ENCODE results near the gene RGL1. TPM values are rescaled to one million over a fixed set of nuclear protein-coding genes. Genes with fewer than 3 reads are reported as not detected.

Gene RGL1
- total RNA-seq, 1 donor from 2014 or later, result 29.3 TPM

DNA sequence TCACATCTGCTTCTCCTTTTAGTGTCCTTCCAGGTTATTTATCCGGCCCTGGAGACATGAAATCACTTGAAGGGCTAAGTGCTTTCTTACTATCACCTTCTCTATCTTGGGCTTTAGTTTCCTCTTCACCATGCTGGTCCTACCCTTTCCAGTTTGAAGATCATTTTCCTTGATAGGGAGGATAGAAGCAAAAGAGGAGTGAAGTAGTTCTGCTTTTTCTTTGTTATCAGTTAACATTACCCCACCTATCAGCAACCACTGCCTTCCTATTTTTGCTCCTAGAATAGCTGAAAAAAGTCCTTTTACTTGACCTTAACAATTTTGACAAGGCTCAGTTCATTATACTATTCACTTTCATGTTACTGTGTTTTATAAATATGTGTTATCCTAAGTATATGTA lies 19.4 kb downstream of the RGL1 start:
- DNase-seq, result no peak

DNA sequence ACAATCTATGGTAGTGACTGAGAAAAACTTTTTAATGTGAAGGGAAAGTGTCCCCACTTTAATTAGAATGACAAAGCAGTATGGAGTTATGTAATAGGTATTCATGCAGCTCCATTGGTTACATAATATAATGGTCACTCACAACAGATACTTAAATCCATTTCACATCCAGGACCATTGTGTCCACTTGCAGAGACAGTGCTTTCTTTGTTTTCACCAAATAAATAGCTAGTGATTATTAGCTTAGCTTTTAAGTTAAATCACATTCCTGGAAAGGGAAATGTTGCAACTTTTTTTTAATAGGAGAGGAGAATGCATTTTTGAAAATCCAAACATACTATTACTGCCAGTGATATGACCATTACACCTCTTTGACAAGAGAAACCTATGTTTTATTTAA lies 22.9 kb downstream of the RGL1 start:
- no peak for DNase-seq

DNA sequence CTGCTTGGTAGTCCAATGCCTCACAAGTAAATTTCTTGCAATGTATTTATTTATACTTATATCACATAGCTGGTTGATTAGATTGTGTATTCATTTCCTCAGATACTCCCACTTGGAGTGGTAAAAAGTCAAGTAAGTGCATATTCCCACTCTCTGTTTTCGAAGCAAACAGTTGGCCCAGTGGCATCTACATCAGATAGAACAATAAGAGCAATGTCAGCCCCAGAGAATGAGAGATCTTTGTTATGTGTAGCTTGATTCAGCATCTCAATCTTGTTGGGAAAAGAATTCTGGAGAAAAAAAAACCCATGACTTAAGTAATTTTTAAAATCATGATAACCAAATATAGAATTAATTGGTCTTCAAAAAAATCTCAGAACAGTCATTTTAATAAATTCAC lies 25.5 kb downstream of the RGL1 start:
- DNase-seq, result no peak

DNA sequence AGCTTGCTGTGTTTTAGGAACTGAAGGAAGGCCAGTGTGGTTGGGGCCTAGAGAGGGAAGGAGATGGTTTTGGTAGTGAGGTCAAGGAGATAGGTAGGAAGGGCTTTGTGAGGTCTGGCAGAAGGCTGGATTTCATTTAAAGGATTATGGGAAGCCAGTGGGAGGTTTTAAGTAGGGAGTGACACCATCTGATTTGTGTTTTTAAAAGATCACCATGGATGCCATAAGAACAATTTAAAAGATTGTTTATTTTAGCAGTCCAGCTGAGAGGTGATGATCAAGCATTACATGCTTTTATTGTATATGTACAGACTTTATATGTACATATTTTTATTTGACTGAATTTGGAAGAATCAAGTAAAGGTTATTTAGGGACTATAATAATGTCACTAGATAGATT lies 26.4 kb downstream of the RGL1 start:
- no peak for DNase-seq

DNA sequence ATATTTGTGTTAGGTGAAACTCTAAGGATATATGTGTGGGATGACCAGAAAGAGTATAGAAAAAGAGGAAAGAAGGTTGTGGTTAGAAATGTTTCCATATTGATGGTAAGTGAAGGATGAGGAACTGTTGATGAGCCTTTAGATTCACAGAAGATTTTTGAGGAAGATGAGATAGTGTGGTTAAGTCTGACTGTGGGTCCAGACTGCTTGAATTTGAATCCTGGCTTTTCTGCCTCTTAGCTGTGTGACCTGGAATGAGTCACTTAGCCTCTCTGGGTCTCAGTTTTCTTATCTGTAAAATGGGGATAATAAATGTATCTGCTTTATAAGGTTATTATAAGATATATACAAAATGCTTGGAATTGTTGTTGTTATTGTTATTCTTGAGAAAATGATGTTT lies 27.5 kb downstream of the RGL1 start:
- DNase-seq, result no peak

DNA sequence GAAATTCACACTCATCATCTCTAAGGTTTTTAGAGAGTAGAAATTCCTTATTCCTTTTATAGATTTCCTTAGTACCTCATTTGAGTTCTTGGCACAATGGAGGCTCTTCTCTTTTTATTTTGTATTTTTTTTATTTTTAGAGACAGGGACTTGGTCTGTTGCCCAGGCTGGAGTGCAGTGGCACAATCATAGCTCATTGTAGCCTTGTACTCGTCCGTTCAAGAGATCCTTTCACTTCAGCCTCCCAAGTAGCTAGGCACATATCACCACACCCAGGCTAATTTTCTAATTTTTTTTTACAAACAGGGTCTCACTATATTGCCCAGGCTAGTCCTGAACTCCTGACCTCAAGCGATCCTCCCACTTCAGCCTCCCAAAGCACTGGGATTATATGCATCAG lies 29.6 kb downstream of the RGL1 start:
- no peak for DNase-seq

DNA sequence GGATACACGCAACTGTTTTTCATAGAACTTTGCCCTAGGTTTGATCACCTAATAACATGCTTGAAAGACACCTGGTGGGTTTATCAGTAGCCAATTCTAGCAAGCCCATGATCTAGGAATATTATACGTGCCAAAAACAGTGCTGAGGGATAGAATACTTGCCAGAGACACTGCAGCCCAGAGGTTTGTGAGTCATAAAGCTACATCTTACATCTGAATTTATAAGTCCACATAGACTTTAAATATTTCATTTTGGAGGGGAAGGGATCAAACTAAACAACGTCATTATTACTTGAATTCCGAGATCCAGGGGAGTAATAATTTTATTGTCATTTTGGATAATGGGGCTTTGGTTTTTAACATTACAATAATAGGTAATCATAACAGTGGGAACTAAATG lies 31.7 kb downstream of the RGL1 start:
- no peak for DNase-seq

DNA sequence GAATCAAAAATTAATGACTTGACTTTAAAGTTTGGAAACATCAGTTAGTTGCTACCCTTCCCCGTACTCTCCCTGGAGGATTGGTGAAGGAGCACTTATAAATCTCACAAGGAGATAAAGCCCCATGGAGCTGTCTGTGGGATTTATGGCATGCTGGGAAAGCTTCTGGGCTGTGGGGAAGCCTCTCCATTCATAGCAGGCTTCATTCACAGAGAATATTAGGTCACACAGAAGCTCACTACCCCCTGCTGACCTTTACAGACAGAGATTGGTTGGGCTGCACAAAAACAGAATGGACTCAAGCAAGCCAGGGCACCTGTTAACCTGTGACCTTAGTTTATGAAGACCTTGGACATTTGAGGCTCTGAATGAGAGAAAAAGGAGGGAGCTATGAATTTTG lies 32.1 kb downstream of the RGL1 start:
- DNase-seq, result peak; percentile 27

DNA sequence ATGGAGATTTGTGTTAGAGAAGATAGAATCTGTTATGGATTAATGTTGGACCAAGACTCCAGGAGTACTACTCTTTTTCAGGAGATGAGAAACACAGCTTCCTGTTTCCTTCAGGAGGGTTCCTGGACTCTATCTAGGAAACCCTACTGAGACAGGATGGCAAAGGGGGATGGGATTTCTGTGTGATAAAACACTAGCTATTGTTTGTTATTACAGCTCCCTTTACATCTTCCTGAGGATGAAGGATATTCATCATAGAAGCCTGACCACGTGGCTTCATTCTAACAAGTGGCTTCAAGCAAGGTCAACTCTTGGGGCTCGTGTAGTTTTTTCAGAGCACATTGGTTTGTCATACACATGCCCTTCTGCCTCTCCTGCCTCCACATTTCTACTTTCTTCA lies 33.3 kb downstream of the RGL1 start:
- DNase-seq, result peak; percentile 94

DNA sequence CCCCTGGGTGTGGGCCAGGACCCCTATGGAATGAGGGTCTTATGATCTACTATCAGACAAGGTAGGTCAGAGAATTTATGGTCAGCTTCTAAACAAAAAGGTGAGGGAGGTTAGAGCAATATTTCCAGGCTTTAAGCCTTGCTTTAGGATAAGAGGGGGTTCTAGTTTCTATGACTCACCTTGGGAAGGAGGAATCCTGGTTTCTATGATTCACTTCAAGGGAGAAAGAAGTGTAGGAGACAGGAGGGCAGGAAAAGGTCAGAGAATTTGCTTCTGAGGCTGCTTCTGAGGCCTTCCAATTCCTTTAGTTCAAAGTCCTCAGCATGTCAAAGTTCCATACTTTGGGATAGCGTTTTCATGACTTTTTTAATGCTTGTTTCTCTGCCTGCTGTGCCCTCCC lies 35.2 kb downstream of the RGL1 start:
- DNase-seq, result peak; percentile 28

DNA sequence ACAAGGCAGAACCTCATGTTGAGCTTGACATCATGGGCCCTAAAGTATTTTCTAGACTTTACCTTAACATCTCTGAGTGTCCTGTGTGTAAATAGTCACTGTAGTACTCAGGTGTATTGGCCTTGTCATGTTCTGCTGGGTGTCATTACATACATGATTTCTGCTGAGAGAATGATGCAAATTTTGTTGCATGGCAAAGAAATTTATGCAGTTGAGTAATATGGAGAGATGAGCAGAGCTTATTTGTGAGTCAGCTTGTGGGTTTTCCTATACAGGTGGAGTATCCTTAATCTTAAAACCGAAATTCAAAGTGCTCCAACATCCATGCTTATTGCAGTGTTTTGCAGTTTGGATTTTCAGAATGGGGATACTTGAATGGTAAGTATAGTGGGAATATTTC lies 36.6 kb downstream of the RGL1 start:
- no peak for DNase-seq

DNA sequence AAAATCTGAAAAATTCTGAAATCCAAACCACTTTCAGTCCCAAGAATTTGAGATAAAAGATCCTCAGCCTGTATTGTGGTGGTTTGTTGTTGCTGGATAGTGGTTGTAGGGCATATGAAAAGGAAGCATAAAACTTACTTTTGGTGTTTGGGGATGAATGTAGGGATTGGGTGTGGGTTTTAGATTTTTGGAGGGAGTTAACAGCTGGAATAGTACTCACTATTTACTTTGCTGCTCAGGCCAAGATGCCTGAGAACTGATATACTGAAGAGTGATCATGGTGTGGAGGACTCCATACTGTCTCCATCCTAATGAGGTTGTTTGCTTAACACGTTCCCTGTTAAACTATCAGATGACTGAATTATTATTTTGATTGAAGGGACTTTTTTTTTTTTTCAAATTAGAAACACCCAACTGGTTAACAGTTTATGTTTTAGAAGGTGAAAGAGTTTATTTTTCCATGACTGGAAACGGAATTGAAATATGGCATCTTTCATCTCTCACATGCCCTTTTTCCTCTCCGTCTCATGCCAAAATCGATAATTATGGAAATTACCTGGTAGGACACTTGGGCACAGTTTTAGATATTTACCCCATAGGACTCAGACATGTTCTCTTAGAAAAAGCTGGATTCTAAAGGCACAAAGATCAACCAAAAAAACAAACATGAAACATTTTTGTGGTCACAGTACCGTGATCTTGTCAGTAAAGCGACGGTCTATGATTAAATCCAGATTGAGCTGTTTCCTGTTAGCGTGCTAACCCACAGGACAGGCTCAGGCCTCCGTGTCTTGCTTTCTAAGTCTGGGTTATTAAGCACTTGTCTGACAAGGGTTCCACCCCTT lies 37.3 kb downstream of the RGL1 start:
- peak; percentile 86 for DNase-seq

DNA sequence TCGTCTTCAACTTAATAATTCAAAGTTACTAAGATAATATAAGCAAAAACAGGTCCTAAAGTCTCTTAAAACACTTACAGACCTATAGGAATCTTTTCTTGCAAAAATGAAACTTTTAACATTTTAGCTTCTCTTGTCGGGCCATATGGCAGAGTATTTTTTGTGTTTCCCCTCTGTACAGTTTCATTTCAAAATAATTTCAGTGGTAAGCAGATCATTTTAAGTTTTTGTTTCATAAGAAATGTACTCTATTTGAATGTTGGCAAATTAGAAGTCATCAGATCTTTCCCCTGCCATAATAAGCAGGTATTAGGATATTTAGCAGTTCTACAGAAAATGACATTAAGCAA lies 37.9 kb downstream of the RGL1 start:
- DNase-seq, result no peak

DNA sequence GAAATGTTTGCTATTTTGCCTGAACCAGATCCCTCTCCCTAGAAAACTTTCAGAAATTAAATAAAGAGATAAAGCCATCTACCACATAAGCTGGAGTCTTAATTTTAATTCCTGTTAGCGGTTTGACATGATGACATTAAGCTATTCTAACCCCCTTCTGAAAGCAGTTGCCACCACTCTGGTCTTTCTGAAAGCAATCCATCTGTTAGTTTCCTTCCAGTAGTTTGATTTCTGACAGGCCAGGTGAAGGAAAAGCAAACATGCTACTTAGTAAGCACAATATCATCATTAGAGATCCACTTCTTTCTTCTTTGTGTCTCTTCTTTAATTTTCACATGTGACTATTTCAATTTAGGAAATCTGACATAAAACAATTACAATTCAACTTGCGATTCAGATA lies 39.9 kb downstream of the RGL1 start:
- DNase-seq, result no peak

DNA sequence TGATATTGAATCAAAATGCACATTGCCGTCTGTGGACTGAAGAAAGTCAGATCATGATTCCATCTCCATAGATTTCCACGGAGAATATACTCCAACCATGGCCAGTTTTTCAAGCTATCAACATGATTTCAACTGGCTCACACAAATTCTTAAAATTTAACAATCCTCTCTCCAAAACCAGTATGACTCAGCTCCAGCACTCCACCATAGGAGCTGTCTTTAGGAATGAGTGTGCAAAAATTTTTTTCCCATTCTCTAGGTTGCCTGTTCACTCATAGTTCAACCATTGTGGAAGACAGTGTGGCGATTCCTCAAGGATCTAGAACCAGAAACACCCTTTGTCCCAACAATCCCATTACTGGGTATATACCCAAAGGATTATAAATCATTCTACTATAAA lies 40.8 kb downstream of the RGL1 start:
- no peak for DNase-seq

DNA sequence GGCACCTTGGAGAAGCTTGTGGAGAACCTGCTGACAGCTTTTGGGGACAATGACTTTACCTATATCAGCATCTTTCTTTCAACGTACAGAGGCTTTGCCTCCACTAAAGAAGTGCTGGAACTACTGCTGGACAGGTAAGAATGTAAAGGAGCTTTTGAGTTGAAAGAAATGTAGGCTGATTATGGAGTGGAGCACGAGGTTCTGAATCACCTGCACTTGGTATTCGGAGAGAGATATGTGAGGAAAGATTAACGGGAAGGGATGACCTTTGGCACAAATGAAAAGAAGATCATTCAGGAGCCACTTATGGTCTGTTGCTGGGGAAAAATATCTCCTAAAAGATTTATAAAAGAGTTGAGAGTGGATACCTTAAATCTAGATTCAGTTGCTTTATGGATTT lies 42.7 kb downstream of the RGL1 start:
- no peak for DNase-seq

DNA sequence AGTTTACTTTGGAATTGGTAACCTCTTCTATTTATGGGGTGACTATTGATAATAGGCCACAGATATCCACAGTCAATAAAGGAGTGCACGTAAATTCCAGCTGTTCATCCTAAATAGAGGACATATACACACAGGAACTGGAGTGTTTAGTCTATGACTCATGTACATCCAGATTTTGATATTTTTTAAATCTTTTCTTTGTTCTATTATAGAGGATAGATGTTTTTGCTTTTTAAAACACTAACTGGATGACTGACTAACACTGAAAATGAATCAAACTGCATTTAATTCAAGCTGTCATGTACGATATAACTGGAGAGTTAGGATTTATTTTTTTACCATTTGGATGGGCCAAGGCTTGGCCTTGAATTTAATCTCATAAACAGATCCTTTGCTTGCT lies 45.9 kb downstream of the RGL1 start:
- peak; percentile 33 for DNase-seq

DNA sequence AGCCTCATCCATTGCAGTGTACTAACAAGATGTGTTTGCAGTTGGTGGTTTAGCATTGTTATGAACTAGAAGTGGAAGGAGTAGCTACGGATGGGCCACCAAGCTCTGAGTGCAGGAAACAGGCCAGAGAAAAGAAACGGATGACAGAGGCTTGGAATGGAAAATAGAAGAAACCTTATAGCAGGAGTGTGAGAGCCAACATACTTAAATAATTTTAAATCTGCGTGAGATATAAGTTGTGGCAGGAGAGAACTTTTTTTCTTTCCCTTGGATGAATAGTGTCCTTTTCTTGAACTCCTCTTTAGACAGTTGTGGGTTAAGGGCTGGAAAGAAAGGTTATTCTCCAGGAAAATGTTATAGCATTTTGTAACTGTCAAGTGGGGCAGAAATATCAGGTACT lies 54.2 kb downstream of the RGL1 start:
- DNase-seq, result no peak

DNA sequence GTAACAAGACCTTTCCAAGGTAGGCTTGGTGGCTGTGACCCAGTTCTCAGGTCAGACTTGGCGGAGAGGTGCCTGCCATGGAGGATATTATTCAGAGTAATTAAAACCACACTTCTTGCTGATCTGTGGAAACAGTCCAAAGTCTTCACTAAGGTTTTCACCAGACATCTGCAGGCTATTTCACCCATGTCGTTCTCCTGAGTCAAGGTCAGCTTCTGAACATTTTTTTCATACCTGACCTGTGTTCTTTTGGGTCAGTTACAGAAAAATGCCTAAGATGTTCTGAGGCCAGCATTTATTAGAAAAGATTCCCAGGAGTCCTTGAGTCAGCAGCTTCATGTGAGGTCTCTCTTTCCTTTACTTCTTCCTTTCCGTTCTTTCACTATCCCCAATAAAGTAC lies 54.9 kb downstream of the RGL1 start:
- DNase-seq, result no peak

DNA sequence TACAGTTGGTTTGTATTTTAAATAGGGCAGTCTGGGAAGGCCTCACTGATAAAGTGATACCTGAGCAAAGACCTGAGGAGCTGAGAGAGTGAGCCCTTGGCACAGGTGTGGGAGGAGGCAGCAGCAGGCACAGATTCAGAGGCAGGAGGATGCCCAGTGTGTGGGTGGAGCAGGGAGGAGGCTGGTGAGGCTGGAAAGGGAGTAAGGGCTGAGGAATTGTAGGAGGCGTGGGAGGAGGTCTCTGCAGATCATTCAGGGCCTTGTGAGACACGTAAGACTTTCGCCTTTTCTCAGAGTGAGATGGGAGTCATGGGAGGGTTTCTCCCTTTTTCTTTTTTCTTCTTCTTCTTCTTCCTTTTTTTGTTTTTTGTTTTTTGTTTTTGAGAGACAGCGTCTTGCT lies 58.0 kb downstream of the RGL1 start:
- DNase-seq, result no peak

DNA sequence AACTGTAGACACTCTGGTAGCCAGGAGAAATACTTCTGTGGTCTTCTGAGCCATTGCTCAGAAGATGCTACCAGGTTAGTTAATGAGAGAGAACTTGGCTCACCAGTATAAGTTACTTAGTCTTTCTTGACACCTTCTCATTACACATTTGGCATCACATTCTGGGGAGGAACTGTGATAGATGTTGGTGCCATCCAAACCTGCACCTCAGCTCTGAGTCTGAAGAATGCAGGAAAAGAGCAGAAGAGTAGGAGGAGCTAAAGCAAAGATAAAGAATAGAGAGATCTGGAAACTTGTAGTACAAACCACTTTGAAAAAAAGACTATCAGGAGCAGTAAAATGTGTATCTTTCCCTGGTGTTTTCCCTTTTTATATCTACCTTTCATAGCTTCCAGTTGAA lies 58.9 kb downstream of the RGL1 start:
- no peak for DNase-seq

DNA sequence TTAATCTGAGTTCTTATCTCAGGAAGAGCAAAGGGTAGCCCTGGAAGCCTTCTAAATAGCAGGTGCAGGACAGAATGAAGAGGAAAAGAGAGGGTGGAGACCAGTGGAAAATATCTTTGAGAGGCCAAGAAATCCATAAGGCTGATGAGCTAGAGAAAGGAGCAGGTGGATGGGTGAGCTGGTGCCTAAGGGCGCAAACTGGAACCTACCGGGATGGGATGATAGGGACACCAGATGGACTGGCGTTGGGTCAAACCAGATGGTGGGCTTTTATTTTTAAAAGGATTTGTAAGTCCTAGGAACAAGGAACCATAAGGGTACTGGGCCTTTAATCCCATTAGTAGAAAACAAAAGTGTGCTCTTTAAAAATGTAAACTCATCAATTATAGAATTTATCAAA lies 59.7 kb downstream of the RGL1 start:
- no peak for DNase-seq

DNA sequence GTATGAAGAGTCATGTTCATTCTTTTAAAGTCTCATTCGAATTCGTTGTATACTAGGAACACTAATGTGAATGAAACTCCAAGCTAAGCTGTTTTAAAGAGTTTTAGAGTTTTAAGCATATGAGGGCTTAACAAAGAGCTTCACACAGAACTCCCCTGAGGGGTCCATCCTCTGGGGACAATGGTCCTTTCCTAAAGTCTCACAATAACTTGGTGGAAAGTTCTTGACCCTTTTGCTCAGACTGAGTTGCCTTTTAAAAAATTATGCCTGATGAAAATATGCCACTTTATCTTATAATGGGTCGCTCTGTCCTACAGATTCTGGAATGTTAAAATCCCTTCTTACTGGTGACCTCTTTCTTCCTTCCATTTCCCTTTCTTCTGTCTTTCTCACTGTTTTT lies 64.3 kb downstream of the RGL1 start:
- no peak for DNase-seq

DNA sequence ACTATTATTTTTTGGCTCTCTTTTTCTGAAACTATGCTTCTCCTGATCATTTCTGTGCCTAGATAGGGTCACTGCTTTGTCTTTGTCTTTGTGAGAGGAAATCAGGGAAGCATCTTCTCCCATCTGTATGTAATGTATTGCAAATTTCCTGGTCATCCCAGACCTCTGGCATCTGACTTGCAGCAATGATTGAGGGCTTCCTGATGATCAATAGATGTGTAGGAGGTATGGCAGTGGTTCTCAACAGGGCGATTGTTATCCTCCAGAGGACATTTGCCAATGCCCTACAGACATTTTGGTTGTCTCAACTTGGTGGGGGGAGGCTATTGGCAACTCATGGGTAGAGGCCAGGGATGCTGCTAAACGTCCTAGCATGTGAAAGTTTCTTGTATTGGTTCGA lies 64.7 kb downstream of the RGL1 start:
- DNase-seq, result no peak

DNA sequence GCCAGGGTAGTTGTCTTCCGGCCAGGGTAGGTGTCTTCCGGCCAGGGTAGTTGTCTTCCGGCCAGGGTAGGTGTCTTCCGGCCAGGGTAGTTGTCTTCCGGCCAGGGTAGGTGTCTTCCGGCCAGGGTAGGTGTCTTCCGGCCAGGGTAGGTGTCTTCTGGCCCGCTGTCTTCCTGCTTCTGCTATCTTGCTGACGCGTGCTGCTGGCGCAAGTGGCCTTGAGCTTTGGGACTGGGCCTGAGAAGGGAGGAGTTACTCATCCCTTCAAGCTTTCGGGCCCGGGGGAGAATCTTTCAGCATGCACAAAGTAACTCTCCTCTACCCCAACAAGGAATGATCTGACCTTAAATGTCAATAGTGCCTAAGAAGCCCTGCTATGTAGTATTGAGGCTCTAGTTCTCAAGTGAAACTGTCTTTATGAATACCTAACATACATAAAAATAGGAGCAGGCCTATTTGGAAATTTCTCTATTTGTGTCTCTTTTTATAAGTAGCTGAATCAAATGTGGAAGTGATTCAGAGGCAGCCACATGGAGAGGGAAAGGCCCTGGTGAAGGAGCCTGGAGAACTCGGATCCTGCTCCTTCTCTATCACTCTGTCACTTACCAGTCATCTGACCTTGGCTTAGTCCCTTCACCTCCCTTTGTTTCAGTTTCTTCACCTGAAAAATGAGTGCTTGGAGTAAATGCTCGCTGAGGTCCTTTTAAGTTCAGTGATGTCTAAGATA lies 65.6 kb downstream of the RGL1 start:
- DNase-seq, result peak; percentile 65

Measured in dermis blood vessel endothelial cell (primary cell).